H1 (cell line): ENCODE data around the gene SLC35E1. TPM values are rescaled to one million over a fixed set of nuclear protein-coding genes. Genes with fewer than 3 reads are reported as not detected.
A peak's percentile ranks its signal among the peaks of the same experiment; 100 is the strongest.

Experiments
- CTCF ChIA-PET: fragments of 300-600 bp; sonication (Branson Sonifier 250); formaldehyde crosslinking; loops from one replicate; lab custom pipeline; 2021; ENCODE audit not compliant: partially characterized antibody; lab: Charles Lee
- POLR2A ChIA-PET: fragments of 300-600 bp; sonication (Branson Sonifier 250); formaldehyde crosslinking; loops from one replicate; lab custom pipeline; 2021; ENCODE audit warnings: inconsistent platforms; ENCODE audit not compliant: partially characterized antibody; lab: Charles Lee
- DNase-seq, 2 experiments: peaks; one replicate each; pipeline versions ENCODE4 v3.0.0 to v3.0.0-alpha.2; 2010 to 2022; ENCODE audit warnings: low spot score in 2 of 2, low read depth in 1 of 2, mixed read lengths in 1 of 2
- FAIRE-seq: peaks from 2 replicates; lab custom pipeline; 2011; peaks lifted over from hg19 to GRCh38; lab: Jason Lieb, UNC
- H2AFZ ChIP-seq: 2 replicates; pipeline ENCODE4 v1.8.1; 2012; ENCODE audit warnings: low read length, inconsistent platforms
- H2AK5ac ChIP-seq: 2 replicates; pipeline ENCODE4 v1.6.1; 2013; ENCODE audit warnings: low read depth, low read length
- H2BK120ac ChIP-seq: replicated peaks from 2 replicates; pipeline ENCODE3; 2013; ENCODE audit warnings: low read depth, low read length, inconsistent platforms
- H2BK12ac ChIP-seq: 2 replicates; pipeline ENCODE4 v1.6.1; 2013; ENCODE audit warnings: low read depth, low read length
- H2BK15ac ChIP-seq: 2 replicates; pipeline ENCODE4 v1.6.1; 2013; ENCODE audit warnings: low read length
- H2BK20ac ChIP-seq: 2 replicates; pipeline ENCODE4 v1.6.1; 2013; ENCODE audit warnings: low read length
- H2BK5ac ChIP-seq: 2 replicates; pipeline ENCODE4 v1.6.1; 2013; ENCODE audit warnings: low read depth, low read length
- H3K14ac ChIP-seq: 2 replicates; pipeline ENCODE4 v1.6.1; 2013; ENCODE audit warnings: inconsistent platforms; ENCODE audit not compliant: insufficient read length
- H3K18ac ChIP-seq: 2 replicates; pipeline ENCODE4 v1.6.1; 2013; ENCODE audit warnings: low read length; ENCODE audit errors: extremely low read depth
- H3K23ac ChIP-seq: 2 replicates; pipeline ENCODE4 v1.6.1; 2013; ENCODE audit warnings: inconsistent platforms; ENCODE audit not compliant: insufficient read length
- H3K23me2 ChIP-seq: 2 replicates; pipeline ENCODE4 v1.6.1; 2013; ENCODE audit warnings: low read depth, low read length
- H3K27ac ChIP-seq: 2 replicates; pipeline ENCODE4 v1.6.1; 2011; ENCODE audit warnings: low read depth, low read length, inconsistent platforms
- H3K27me3 ChIP-seq, 4 experiments: replicated peaks in 1 of 4; 1 replicate in 1 of 4; 2 replicates in 3 of 4; pipeline versions ENCODE4 v1.6.1 to v1.8.1; 2011 to 2013; ENCODE audit warnings: low read length in 3 of 4, mild to moderate bottlenecking in 3 of 4, inconsistent platforms in 2 of 4, mixed read lengths in 2 of 4, moderate library complexity in 1 of 4; ENCODE audit not compliant: control insufficient read depth in 3 of 4, insufficient read depth in 3 of 4; ENCODE audit errors: extremely low read depth in 1 of 4
- H3K36me3 ChIP-seq, 4 experiments: 2 replicates each; pipeline versions ENCODE4 v1.6.1 to v1.8.1; 2011 to 2013; ENCODE audit warnings: mild to moderate bottlenecking in 4 of 4, low read length in 3 of 4, moderate library complexity in 2 of 4, control low read depth in 1 of 4, inconsistent platforms in 1 of 4; ENCODE audit not compliant: insufficient read depth in 4 of 4, control insufficient read depth in 2 of 4
- H3K4ac ChIP-seq: replicated peaks from 2 replicates; pipeline ENCODE3; 2013; ENCODE audit warnings: low read length, low read depth, mixed read lengths, inconsistent platforms; ENCODE audit not compliant: insufficient read length
- H3K4me1 ChIP-seq, 4 experiments: replicated peaks in 1 of 4; 1 replicate in 1 of 4; 2 replicates in 3 of 4; pipeline versions ENCODE4 v1.6.1 to v1.8.1; 2011 to 2013; ENCODE audit warnings: low read length in 3 of 4, inconsistent platforms in 2 of 4, mixed read lengths in 1 of 4; ENCODE audit not compliant: insufficient read depth in 4 of 4, control insufficient read depth in 3 of 4
- H3K4me2 ChIP-seq, 2 experiments: 2 replicates each; pipeline versions ENCODE4 v1.6.1 to v1.8.1; 2011 to 2013; ENCODE audit warnings: low read depth in 2 of 2, low read length in 2 of 2, control low read depth in 1 of 2, inconsistent platforms in 1 of 2, mild to moderate bottlenecking in 1 of 2; ENCODE audit not compliant: insufficient read depth in 1 of 2
- H3K4me3 ChIP-seq, 4 experiments: fragments of 200-600, 300-600 bp in 1 of 4; sonication (generic), shearing (Covaris generic), sonication (Bioruptor Twin) in 1 of 4; 2 replicates each; pipeline versions ENCODE4 v1.5.1 to v1.8.1; 2011 to 2016; ENCODE audit warnings: low read length in 4 of 4, low read depth in 3 of 4, control low read depth in 2 of 4, inconsistent platforms in 2 of 4, mild to moderate bottlenecking in 2 of 4, mixed read lengths in 1 of 4, moderate library complexity in 1 of 4; ENCODE audit not compliant: insufficient read depth in 2 of 4; ENCODE audit errors: extremely low read depth in 1 of 4
- H3K56ac ChIP-seq: replicated peaks from 2 replicates; pipeline ENCODE3; 2013; ENCODE audit warnings: low read depth, mild to moderate bottlenecking, mixed read lengths, low read length, inconsistent platforms; ENCODE audit not compliant: insufficient read length
- H3K79me1 ChIP-seq: 2 replicates; pipeline ENCODE4 v1.6.1; 2013; ENCODE audit warnings: low read depth, low read length, control low read depth
- H3K79me2 ChIP-seq, 2 experiments: 2 replicates each; pipeline versions ENCODE4 v1.6.1 to v1.8.1; 2012 to 2013; ENCODE audit warnings: low read length in 2 of 2, mild to moderate bottlenecking in 2 of 2, inconsistent platforms in 1 of 2; ENCODE audit not compliant: insufficient read depth in 2 of 2, control insufficient read depth in 1 of 2
- H3K9ac ChIP-seq, 4 experiments: replicated peaks in 1 of 4; 1 replicate in 1 of 4; 2 replicates in 3 of 4; pipeline versions ENCODE4 v1.6.1 to v1.8.1; 2011 to 2013; ENCODE audit warnings: low read depth in 3 of 4, low read length in 3 of 4, control low read depth in 2 of 4, mild to moderate bottlenecking in 2 of 4, moderate library complexity in 2 of 4, inconsistent platforms in 1 of 4; ENCODE audit errors: extremely low read depth in 1 of 4
- H3K9me3 ChIP-seq, 2 experiments: 2 replicates each; pipeline versions ENCODE4 v1.6.1 to v1.8.1; 2012 to 2013; ENCODE audit warnings: mild to moderate bottlenecking in 2 of 2, moderate library complexity in 2 of 2, control low read depth in 1 of 2, inconsistent platforms in 1 of 2, low read depth in 1 of 2, low read length in 1 of 2, mixed read lengths in 1 of 2; ENCODE audit not compliant: insufficient read depth in 2 of 2
- H4K20me1 ChIP-seq, 2 experiments: replicated peaks in 1 of 2; 2 replicates each; pipeline versions ENCODE3 to v1.8.1; 2011 to 2013; ENCODE audit warnings: inconsistent platforms in 2 of 2, low read length in 2 of 2, mild to moderate bottlenecking in 1 of 2; ENCODE audit not compliant: insufficient read depth in 2 of 2, control insufficient read depth in 1 of 2
- H4K5ac ChIP-seq: 2 replicates; pipeline ENCODE4 v1.6.1; 2013; ENCODE audit warnings: low read length, low read depth, mixed read lengths, inconsistent platforms; ENCODE audit not compliant: insufficient read length
- H4K8ac ChIP-seq: 2 replicates; pipeline ENCODE4 v1.8.0; 2013; ENCODE audit warnings: mild to moderate bottlenecking, moderate library complexity, low read length, inconsistent platforms; ENCODE audit not compliant: insufficient read depth; ENCODE audit errors: extremely low read depth
- H4K91ac ChIP-seq: replicated peaks from 2 replicates; pipeline ENCODE3; 2013; ENCODE audit warnings: low read length, mixed read lengths, inconsistent platforms; ENCODE audit not compliant: insufficient read length
- BACH1 ChIP-seq: IDR thresholded peaks from 2 replicates; pipeline ENCODE4 v1.6.1; 2012; ENCODE audit warnings: low read length, improper control_type of control experiment
- RFX5 ChIP-seq: IDR thresholded peaks from 2 replicates; pipeline ENCODE4 v1.6.1; 2011; ENCODE audit warnings: low read depth, low read length, improper control_type of control experiment, borderline replicate concordance
- SP2 ChIP-seq: IDR thresholded peaks from 2 replicates; pipeline ENCODE4 v1.6.1; 2012; ENCODE audit warnings: mild to moderate bottlenecking, low read length, inconsistent platforms
- WGBS, 2 experiments: shearing (Covaris generic) in 1 of 2; methylation state at CpG; one replicate each; pipeline versions ENCODE4 v1.1.6 to v1.1.7; 2013 to 2015; ENCODE audit warnings: low lambda C conversion rate in 2 of 2, mixed read lengths in 2 of 2, inconsistent platforms in 1 of 2, low coverage in 1 of 2, missing lambda C conversion rate in 1 of 2; ENCODE audit not compliant: insufficient replicate concordance in 2 of 2, insufficient coverage in 1 of 2, insufficient read length in 1 of 2; ENCODE audit errors: extremely low coverage in 1 of 2, missing lambda C conversion rate in 1 of 2; 5-methylcytosine and 5-hydroxymethylcytosine counted together
- polyA plus RNA-seq, 7 experiments: library from polyadenylated mRNA; depleted of rRNA in 3 of 7; stranded (reverse) in 5 of 7; unstranded in 2 of 7; fragments of >200 nt in 5 of 7; fragments of 200-250 nt in 2 of 7; gene quantifications; 1 replicate in 5 of 7; 2 replicates in 1 of 7; 4 replicates in 1 of 7; pipeline versions ENCODE4 v1.2.1 to v1.2.3, GENCODE V29; 2011 to 2013; ENCODE audit warnings: missing spikeins in 2 of 7, mixed read lengths in 2 of 7
- total RNA-seq: library from RNA; stranded (reverse); fragmentation: NEBNext Ultra II Directional; extraction: Animal tissue kit (Norgen Biotek cat#: 25700); gene quantifications from 2 replicates; pipeline ENCODE4 v1.2.1, GENCODE V29; 2021
- TF ChIP-seq, protein P1 (sequence below): IDR thresholded peaks from 2 replicates; pipeline ENCODE4 v1.6.1; 2012; ENCODE audit warnings: inconsistent platforms

SLC35E1 gene
- total and polyA plus RNA-seq, 2 of the 8 experiments (the other 6 are each of a cell fraction or from before 2014, with no cell fraction given), result 26.0 to 31.9 TPM

DNA sequence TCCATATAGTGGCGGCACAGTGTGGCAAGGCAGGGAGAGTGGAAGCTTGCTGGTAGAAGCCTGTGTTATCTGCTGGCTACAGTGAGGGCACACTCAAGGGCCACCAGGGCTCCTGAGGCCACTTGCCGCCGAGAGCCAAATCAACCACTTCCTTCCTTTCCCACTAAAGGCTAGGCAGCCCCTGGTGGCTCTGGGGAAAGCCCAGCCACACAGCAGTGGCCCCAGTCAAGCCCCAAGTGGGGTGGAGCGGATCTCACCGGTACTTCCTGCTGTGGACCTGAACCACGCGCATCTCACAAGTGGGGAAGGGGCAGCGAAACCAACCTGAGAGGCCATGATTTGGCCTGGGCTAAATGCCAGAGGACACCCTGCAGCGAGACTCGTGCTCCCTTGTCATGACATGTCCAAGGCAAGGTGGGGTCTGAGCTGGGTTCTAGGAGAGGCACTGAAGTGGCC, 21.9 kb upstream of the SLC35E1 start:
- H4K20me1 ChIP-seq, result peaks cover 29 to 46% of the 10 kb centered on the region in 2 experiments
- H3K9ac ChIP-seq, result 0 out of 7 replicates have a peak overlapping the region, but pooled peaks of 1 of the 4 experiments have one; percentile 17
- H3K14ac ChIP-seq, result no peak overlapping the region
- H3K4me3 ChIP-seq, result no peak overlapping the region
- H3K79me2 ChIP-seq, result peaks cover 9 to 92% of the 10 kb centered on the region in 2 experiments; a peak in 3 of 4 replicates
- no peak overlapping the region for H2AFZ ChIP-seq
- FAIRE-seq, result no peak
- H2BK5ac ChIP-seq, result no peak overlapping the region
- no peak overlapping the region for H3K4me2 ChIP-seq
- H4K5ac ChIP-seq, result no peak overlapping the region
- H2BK20ac ChIP-seq, result no peak overlapping the region
- peaks cover 47% of the 10 kb centered on the region for H3K79me1 ChIP-seq
- CTCF ChIA-PET, result interaction anchor here (0.9 kb wide), 1 partner anchor 10 kb away, joined by 3 read pairs; no protein-coding TSS in a partner anchor
- no peak overlapping the region for H3K18ac ChIP-seq
- H4K8ac ChIP-seq, result no peak overlapping the region
- no peaks in the 10 kb centered on the region for H3K27me3 ChIP-seq
- H2BK120ac ChIP-seq, result no peak overlapping the region
- no peak overlapping the region for H4K91ac ChIP-seq
- no peaks in the 10 kb centered on the region for H3K9me3 ChIP-seq
- H2BK12ac ChIP-seq, result no peak overlapping the region
- no peak overlapping the region for H2BK15ac ChIP-seq
- H3K23ac ChIP-seq, result no peak overlapping the region
- POLR2A ChIA-PET, result interaction anchor here (0.6 to 3.1 kb wide), 2 partner anchors 18 to 122 kb away, joined by 3 to 11 read pairs; no protein-coding TSS in a partner anchor
- no peak overlapping the region for H2AK5ac ChIP-seq
- no peak overlapping the region for H3K4ac ChIP-seq
- peaks cover 6 to 15% (median 9%) of the 10 kb centered on the region in 4 experiments; a peak in 6 of 7 replicates for H3K4me1 ChIP-seq
- no peak overlapping the region for H3K56ac ChIP-seq
- no peak overlapping the region for H3K27ac ChIP-seq
- DNase-seq, result no peak
- no peak for TF ChIP-seq BACH1
- TF ChIP-seq, protein P1, sequence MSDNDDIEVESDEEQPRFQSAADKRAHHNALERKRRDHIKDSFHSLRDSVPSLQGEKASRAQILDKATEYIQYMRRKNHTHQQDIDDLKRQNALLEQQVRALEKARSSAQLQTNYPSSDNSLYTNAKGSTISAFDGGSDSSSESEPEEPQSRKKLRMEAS, result no peak
- TF ChIP-seq RFX5, result no peak
- no peak for TF ChIP-seq SP2
- H3K23me2 ChIP-seq, result no peaks in the 10 kb centered on the region
- 91% methylated on average over 10 of the region's 10 CpGs; no CpG with 5 or more reads in 1 of the 2 experiments for WGBS, 2 experiments
- H3K36me3 ChIP-seq, result no peaks in the 10 kb centered on the region
